IMR-90 (cell line): ENCODE results near the gene EXOC6B.

Source experiments
- CHD1 ChIP-seq: IDR thresholded peaks from 2 replicates; pipeline ENCODE4 v1.6.1; 2012; ENCODE audit warnings: low read depth, low read length, improper control_type of control experiment
- CTCF ChIP-seq: conservative IDR thresholded peaks from 2 replicates; pipeline ENCODE4 v1.5.1; 2012; ENCODE audit warnings: mild to moderate bottlenecking, low read depth, low read length, improper control_type of control experiment
- MXI1 ChIP-seq: IDR thresholded peaks from 2 replicates; pipeline ENCODE4 v1.6.1; 2012; ENCODE audit warnings: low read depth, mild to moderate bottlenecking, low read length, moderate library complexity, borderline replicate concordance
- NFE2L2 ChIP-seq: fragments of 150-350 bp; IDR thresholded peaks from 2 replicates; pipeline ENCODE4 v1.6.1; 2016; ENCODE audit warnings: low read depth, mild to moderate bottlenecking, low read length
- POLR2A ChIP-seq: IDR thresholded peaks from 2 replicates; pipeline ENCODE4 v1.6.1; 2012; ENCODE audit warnings: mild to moderate bottlenecking, low read depth, low read length
- RAD21 ChIP-seq: IDR thresholded peaks from 2 replicates; pipeline ENCODE4 v1.6.1; 2012; ENCODE audit warnings: low read length, improper control_type of control experiment
- RCOR1 ChIP-seq: IDR thresholded peaks from 2 replicates; pipeline ENCODE4 v1.6.1; 2012; ENCODE audit warnings: mild to moderate bottlenecking, low read length, improper control_type of control experiment; ENCODE audit not compliant: insufficient replicate concordance
- USF2 ChIP-seq: fragments of 150-350 bp; IDR thresholded peaks from 2 replicates; pipeline ENCODE4 v1.6.1; 2017; ENCODE audit warnings: mild to moderate bottlenecking, antibody characterized with exemption, low read length, low read depth

- no peak for TF ChIP-seq CTCF
- no peak for TF ChIP-seq POLR2A
- no peak for TF ChIP-seq NFE2L2
- no peak for TF ChIP-seq RAD21
- no peak for TF ChIP-seq RCOR1
- no peak for TF ChIP-seq USF2
- TF ChIP-seq MXI1 = no peak
- no peak for TF ChIP-seq CHD1
These were observed 692.7 kb downstream of the EXOC6B start for GRCh38 chr2:72132981-72133720.
